ENCODE results near the gene SOCS4. TPM values are rescaled to one million over a fixed set of nuclear protein-coding genes. Genes with fewer than 3 reads are reported as not detected.

The SOCS4 gene
- total and polyA plus RNA-seq, 10 donors = 6.4 to 26.3 (median 22.0) TPM

DNA sequence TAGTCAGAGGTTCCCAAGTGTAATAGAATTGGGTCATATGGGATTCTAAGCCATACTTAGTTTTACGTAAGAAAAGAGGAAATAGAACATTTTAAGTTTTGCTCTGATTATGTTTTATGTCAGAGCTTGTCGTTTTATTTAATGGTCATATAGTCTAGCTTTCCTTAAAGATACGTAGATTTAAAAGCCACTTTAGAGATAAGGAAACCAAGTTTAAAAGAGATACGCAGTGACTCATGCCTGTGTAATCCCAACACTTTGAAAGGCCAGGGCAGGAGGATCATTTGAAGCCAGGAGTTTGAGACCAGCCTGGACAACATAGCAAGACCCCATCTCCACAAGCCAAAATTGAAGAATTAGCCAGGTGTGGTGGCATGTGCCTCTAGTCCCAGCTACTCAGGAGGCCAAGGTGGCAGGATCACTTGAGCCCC is 44.0 kb downstream of the SOCS4 start:
- H3K9me3 ChIP-seq = no peaks in the 10 kb centered on the region
- no peak for DNase-seq
- no peak overlapping the region for H3K4me3 ChIP-seq
- TF ChIP-seq POLR2A (IDR thresholded peaks at IDR 0.05) (no peak), POLR2AphosphoS5 (IDR thresholded peaks at IDR 0.05) (peak in 1 of 3 donors; percentile 42)
- H3K36me3 ChIP-seq = peaks cover 0 to 21% (median 3%) of the 10 kb centered on the region in 6 donors
- H3K27me3 ChIP-seq (replicated peaks in 1 of 7) = no peaks in the 10 kb centered on the region
- intact Hi-C loops (cut with DNase I; ENCODE audit: low total_unique reads) = no loop called here
- WGBS, 5 donors = 59 to 67% (median 60%) methylated on average over 4 of the region's 4 CpGs
- H3K27ac ChIP-seq = peak overlapping the region in 3 of 8 donors; percentile 15 to 71 (median 54)
- peaks cover 10 to 70% (median 21%) of the 10 kb centered on the region in 6 donors for H3K4me1 ChIP-seq

GRCh38 chr14:55071870-55072640 is 45.0 kb downstream of the SOCS4 start:
- WGBS, 5 donors = 12 to 18% (median 16%) methylated on average over 10 of the region's 10 CpGs
- DNase-seq = no peak
- Histone ChIP-seq H3K36me3 (peaks cover 0 to 12% (median 3%) of the 10 kb centered on the region in 6 donors), H3K4me1 (peaks cover 10 to 62% (median 21%) of the 10 kb centered on the region in 6 donors), H3K27ac (peak overlapping the region; percentile 16 to 71 (median 52)), H3K9me3 (no peaks in the 10 kb centered on the region), H3K4me3 (peak overlapping the region in 1 of 8 donors; percentile 26), H3K27me3 (replicated peaks in 1 of 7) (no peaks in the 10 kb centered on the region)
- TF ChIP-seq POLR2AphosphoS5 (IDR thresholded peaks at IDR 0.05) = peak in 1 of 3 donors; percentile 45
- TF ChIP-seq, protein P1, sequence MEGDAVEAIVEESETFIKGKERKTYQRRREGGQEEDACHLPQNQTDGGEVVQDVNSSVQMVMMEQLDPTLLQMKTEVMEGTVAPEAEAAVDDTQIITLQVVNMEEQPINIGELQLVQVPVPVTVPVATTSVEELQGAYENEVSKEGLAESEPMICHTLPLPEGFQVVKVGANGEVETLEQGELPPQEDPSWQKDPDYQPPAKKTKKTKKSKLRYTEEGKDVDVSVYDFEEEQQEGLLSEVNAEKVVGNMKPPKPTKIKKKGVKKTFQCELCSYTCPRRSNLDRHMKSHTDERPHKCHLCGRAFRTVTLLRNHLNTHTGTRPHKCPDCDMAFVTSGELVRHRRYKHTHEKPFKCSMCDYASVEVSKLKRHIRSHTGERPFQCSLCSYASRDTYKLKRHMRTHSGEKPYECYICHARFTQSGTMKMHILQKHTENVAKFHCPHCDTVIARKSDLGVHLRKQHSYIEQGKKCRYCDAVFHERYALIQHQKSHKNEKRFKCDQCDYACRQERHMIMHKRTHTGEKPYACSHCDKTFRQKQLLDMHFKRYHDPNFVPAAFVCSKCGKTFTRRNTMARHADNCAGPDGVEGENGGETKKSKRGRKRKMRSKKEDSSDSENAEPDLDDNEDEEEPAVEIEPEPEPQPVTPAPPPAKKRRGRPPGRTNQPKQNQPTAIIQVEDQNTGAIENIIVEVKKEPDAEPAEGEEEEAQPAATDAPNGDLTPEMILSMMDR (IDR thresholded peaks at IDR 0.05 in 8 of 11, conservative IDR thresholded peaks at IDR 0.05 in 3 of 11) = no peak
- intact Hi-C loops (cut with DNase I; ENCODE audit: low total_unique reads) = no loop called here

- H3K4me3 ChIP-seq = no peak overlapping the region
- H3K36me3 ChIP-seq = no peaks in the 10 kb centered on the region
- intact Hi-C loops (cut with DNase I; ENCODE audit: low total_unique reads) = no loop called here
- TF ChIP-seq, protein P1 (IDR thresholded peaks at IDR 0.05 in 8 of 11, conservative IDR thresholded peaks at IDR 0.05 in 3 of 11) = no peak
- TF ChIP-seq POLR2A (IDR thresholded peaks at IDR 0.05) = no peak
- TF ChIP-seq POLR2AphosphoS5 (IDR thresholded peaks at IDR 0.05) = no peak
- WGBS, 5 donors = 42 to 82% (median 59%) methylated on average over 2 of the region's 2 CpGs
- H3K9me3 ChIP-seq = no peaks in the 10 kb centered on the region
- no peaks in the 10 kb centered on the region for H3K27me3 ChIP-seq (replicated peaks in 1 of 7)
- no peak for DNase-seq
- H3K4me1 ChIP-seq = peaks cover 10 to 58% (median 21%) of the 10 kb centered on the region in 6 donors
- H3K27ac ChIP-seq = peak overlapping the region in 2 of 8 donors; percentile 38 to 48
Measured at GRCh38 chr14:55073856-55074255, 46.8 kb downstream of the SOCS4 start.

DNA sequence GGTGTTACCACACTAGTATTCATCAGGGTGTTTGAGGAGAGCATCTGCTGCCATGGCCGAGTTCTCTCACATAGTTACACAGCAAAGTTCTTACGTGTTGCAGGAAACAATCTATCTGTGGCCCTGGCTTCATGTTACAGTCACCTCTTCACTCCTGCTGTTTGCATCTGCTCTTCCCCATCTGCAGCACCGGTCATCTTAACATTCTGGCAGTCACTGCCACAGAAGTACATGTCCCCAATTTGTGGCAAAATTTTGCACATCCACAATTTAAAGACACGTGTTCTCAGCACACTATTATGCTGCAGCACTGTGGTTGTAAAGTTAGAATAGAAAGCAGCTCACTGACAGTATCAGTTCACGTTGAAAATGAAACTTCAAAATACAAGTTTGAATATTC is 47.6 kb downstream of the SOCS4 start:
- TF ChIP-seq, protein P1 (IDR thresholded peaks at IDR 0.05 in 8 of 11, conservative IDR thresholded peaks at IDR 0.05 in 3 of 11) = no peak
- no peak for TF ChIP-seq POLR2AphosphoS5 (IDR thresholded peaks at IDR 0.05)
- no peak for TF ChIP-seq POLR2A (IDR thresholded peaks at IDR 0.05)

More for the DNA sequence above, 47.6 kb downstream of the SOCS4 start:
- H3K4me1 ChIP-seq = peaks cover 10 to 58% (median 21%) of the 10 kb centered on the region in 6 donors
- DNase-seq = no peak
- H3K4me3 ChIP-seq = peak overlapping the region in 1 of 8 donors; percentile 40
- intact Hi-C loops (cut with DNase I; ENCODE audit: low total_unique reads) = no loop called here
- no peaks in the 10 kb centered on the region for H3K9me3 ChIP-seq
- WGBS, 5 donors = 9 to 14% (median 11%) methylated on average over 5 of the region's 5 CpGs
- peak overlapping the region in 3 of 8 donors; percentile 24 to 48 (median 38) for H3K27ac ChIP-seq
- no peaks in the 10 kb centered on the region for H3K36me3 ChIP-seq
- H3K27me3 ChIP-seq (replicated peaks in 1 of 7) = no peaks in the 10 kb centered on the region
